ENCODE measurements around the gene GNG12. TPM values are rescaled to one million over a fixed set of nuclear protein-coding genes. Genes with fewer than 3 reads are reported as not detected.

The GNG12 gene
- total RNA-seq, 1 donor from 2014 or later, result 40.5 TPM

- H3K4me3 Mint-ChIP-seq, result no peak overlapping the region
- peaks cover 7% of the 10 kb centered on the region for H3K9me3 Mint-ChIP-seq
- H3K27ac Mint-ChIP-seq, result no peak overlapping the region
- TF ChIP-seq, protein P1, sequence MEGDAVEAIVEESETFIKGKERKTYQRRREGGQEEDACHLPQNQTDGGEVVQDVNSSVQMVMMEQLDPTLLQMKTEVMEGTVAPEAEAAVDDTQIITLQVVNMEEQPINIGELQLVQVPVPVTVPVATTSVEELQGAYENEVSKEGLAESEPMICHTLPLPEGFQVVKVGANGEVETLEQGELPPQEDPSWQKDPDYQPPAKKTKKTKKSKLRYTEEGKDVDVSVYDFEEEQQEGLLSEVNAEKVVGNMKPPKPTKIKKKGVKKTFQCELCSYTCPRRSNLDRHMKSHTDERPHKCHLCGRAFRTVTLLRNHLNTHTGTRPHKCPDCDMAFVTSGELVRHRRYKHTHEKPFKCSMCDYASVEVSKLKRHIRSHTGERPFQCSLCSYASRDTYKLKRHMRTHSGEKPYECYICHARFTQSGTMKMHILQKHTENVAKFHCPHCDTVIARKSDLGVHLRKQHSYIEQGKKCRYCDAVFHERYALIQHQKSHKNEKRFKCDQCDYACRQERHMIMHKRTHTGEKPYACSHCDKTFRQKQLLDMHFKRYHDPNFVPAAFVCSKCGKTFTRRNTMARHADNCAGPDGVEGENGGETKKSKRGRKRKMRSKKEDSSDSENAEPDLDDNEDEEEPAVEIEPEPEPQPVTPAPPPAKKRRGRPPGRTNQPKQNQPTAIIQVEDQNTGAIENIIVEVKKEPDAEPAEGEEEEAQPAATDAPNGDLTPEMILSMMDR (IDR thresholded peaks at IDR 0.05; ENCODE audit: unreplicated experiment), result no peak
- H3K4me1 Mint-ChIP-seq, result no peaks in the 10 kb centered on the region
- H3K27me3 Mint-ChIP-seq (ENCODE audit: low read depth), result no peaks in the 10 kb centered on the region
- H3K36me3 Mint-ChIP-seq, result no peaks in the 10 kb centered on the region
- no peak for DNase-seq (ENCODE audit: low spot score in 2 of 2, unreplicated experiment in 2 of 2)
These were observed 36.0 kb upstream of the GNG12 start for GRCh38 chr1:67869233-67869632.

DNA sequence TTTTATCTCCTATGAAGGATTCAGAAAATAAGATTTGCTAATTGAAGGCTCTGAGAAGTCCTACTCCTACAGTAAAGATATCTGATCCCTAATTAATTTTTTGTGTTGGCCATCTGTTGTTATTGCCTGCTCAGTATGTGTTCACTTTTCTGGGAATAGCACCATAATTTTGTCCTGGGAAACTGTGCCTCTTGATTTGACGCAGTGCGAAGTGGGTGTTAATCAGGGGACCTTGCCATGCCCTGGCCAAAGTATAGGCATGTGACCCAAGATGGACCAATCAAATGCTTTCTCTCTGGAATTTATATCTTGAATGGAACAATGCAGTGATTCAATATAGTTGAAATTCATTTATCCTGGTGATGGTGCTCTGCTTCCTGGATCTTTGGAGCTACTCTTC lies 30.4 kb upstream of the GNG12 start:
- H3K36me3 Mint-ChIP-seq, result no peaks in the 10 kb centered on the region
- no peak for DNase-seq (ENCODE audit: low spot score in 2 of 2, unreplicated experiment in 2 of 2)
- H3K4me3 Mint-ChIP-seq, result no peak overlapping the region
- peaks cover 1% of the 10 kb centered on the region for H3K27me3 Mint-ChIP-seq (ENCODE audit: low read depth)
- H3K9me3 Mint-ChIP-seq, result no peaks in the 10 kb centered on the region
- H3K27ac Mint-ChIP-seq, result no peak overlapping the region
- TF ChIP-seq, protein P1 (IDR thresholded peaks at IDR 0.05; ENCODE audit: unreplicated experiment), result no peak
- no peaks in the 10 kb centered on the region for H3K4me1 Mint-ChIP-seq

DNA sequence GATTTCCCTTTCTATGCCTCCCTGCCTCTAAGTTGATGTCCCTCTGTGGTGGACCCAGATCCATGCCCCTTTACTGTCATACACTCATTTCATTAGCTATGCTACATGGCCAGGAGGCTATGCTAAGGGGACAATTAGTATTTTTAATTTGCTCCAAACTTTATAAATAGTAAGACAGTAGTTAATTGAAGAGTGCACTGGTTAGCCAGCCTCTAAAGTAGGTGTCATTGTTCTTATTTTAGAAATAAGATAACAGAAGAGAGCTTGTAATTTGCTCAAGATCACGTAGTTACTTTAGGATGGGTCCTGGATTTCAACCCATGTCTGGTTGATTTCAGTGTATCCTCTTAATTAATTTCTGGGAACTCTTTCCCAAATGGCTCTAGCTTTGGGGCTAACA lies 29.4 kb upstream of the GNG12 start:
- no peak for DNase-seq (ENCODE audit: low spot score in 2 of 2, unreplicated experiment in 2 of 2)
- H3K27me3 Mint-ChIP-seq (ENCODE audit: low read depth), result peaks cover 4% of the 10 kb centered on the region
- peaks cover under 1% of the 10 kb centered on the region for H3K4me1 Mint-ChIP-seq
- TF ChIP-seq, protein P1 (IDR thresholded peaks at IDR 0.05; ENCODE audit: unreplicated experiment), result no peak
- H3K9me3 Mint-ChIP-seq, result no peaks in the 10 kb centered on the region
- no peak overlapping the region for H3K4me3 Mint-ChIP-seq
- no peaks in the 10 kb centered on the region for H3K36me3 Mint-ChIP-seq
- H3K27ac Mint-ChIP-seq, result no peak overlapping the region

GRCh38 chr1:67861856-67862516 lies 28.7 kb upstream of the GNG12 start:
- Mint-ChIP-seq H3K4me3 (no peak overlapping the region), H3K36me3 (no peaks in the 10 kb centered on the region), H3K9me3 (no peaks in the 10 kb centered on the region), H3K27ac (no peak overlapping the region), H3K27me3 (ENCODE audit: low read depth) (peaks cover 4% of the 10 kb centered on the region), H3K4me1 (peaks cover 7% of the 10 kb centered on the region)
- TF ChIP-seq, protein P1 (IDR thresholded peaks at IDR 0.05; ENCODE audit: unreplicated experiment), result no peak
- DNase-seq (ENCODE audit: low spot score in 2 of 2, unreplicated experiment in 2 of 2), result no peak

DNA sequence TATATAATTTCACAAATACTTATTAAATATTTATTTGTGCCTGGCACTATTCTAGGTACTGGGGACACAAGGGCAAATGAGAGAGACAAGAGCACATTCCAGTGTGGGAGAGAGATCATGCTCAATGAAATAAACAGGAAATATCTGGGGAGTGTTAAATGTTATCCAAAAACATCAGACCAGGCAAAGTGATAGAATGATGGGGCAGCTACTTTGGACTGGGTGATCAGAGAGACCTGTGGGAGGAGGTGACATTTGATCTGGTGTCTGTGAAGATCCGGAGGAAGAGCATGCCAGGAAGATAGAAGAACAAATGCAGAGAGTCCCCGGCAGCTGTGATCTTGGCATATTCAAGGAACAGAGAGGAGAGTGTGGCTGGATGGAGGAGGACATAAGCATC lies 27.5 kb upstream of the GNG12 start:
- no peak overlapping the region for H3K27ac Mint-ChIP-seq
- H3K27me3 Mint-ChIP-seq (ENCODE audit: low read depth), result peaks cover 4% of the 10 kb centered on the region
- no peak for DNase-seq (ENCODE audit: low spot score in 2 of 2, unreplicated experiment in 2 of 2)
- H3K4me1 Mint-ChIP-seq, result peaks cover 12% of the 10 kb centered on the region
- H3K36me3 Mint-ChIP-seq, result no peaks in the 10 kb centered on the region
- H3K4me3 Mint-ChIP-seq, result no peak overlapping the region
- no peaks in the 10 kb centered on the region for H3K9me3 Mint-ChIP-seq
- TF ChIP-seq, protein P1 (IDR thresholded peaks at IDR 0.05; ENCODE audit: unreplicated experiment), result no peak
